GM06990 (cell line): ENCODE data around the gene POGLUT3.

ENCODE experiments used
- DNase-seq: peaks from one replicate; pipeline ENCODE4 v3.0.0-alpha.2; 2011; ENCODE audit not compliant: insufficient read length; ENCODE audit errors: extremely low read depth
- H3K27me3 ChIP-seq: replicated peaks from 2 replicates; pipeline ENCODE4 v1.6.0; 2011; ENCODE audit warnings: low read length; ENCODE audit not compliant: control insufficient read depth, insufficient read depth
- H3K36me3 ChIP-seq: 2 replicates; pipeline ENCODE4 v1.5.1; 2011; ENCODE audit warnings: low read length; ENCODE audit not compliant: control insufficient read depth, insufficient read depth
- H3K4me3 ChIP-seq: replicated peaks from 2 replicates; pipeline ENCODE4 v1.5.1; 2011; ENCODE audit warnings: low read depth, mild to moderate bottlenecking, control low read depth, low read length
- TF ChIP-seq, protein P1 (sequence below): IDR thresholded peaks from 2 replicates; pipeline ENCODE4 v1.5.1; 2011; ENCODE audit warnings: low read length, control low read depth, mild to moderate bottlenecking, inconsistent platforms; ENCODE audit not compliant: insufficient read depth, poor library complexity, severe bottlenecking

Gene POGLUT3

GRCh38 chr11:108472681-108473080, 25.5 kb downstream of the POGLUT3 start:
- Histone ChIP-seq H3K27me3 (no peaks in the 10 kb centered on the region), H3K4me3 (no peak overlapping the region), H3K36me3 (peaks cover 1% of the 10 kb centered on the region; the same call in 1 of the 2 replicates)
- TF ChIP-seq, protein P1, sequence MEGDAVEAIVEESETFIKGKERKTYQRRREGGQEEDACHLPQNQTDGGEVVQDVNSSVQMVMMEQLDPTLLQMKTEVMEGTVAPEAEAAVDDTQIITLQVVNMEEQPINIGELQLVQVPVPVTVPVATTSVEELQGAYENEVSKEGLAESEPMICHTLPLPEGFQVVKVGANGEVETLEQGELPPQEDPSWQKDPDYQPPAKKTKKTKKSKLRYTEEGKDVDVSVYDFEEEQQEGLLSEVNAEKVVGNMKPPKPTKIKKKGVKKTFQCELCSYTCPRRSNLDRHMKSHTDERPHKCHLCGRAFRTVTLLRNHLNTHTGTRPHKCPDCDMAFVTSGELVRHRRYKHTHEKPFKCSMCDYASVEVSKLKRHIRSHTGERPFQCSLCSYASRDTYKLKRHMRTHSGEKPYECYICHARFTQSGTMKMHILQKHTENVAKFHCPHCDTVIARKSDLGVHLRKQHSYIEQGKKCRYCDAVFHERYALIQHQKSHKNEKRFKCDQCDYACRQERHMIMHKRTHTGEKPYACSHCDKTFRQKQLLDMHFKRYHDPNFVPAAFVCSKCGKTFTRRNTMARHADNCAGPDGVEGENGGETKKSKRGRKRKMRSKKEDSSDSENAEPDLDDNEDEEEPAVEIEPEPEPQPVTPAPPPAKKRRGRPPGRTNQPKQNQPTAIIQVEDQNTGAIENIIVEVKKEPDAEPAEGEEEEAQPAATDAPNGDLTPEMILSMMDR, result no peak
- no peak for DNase-seq

DNA sequence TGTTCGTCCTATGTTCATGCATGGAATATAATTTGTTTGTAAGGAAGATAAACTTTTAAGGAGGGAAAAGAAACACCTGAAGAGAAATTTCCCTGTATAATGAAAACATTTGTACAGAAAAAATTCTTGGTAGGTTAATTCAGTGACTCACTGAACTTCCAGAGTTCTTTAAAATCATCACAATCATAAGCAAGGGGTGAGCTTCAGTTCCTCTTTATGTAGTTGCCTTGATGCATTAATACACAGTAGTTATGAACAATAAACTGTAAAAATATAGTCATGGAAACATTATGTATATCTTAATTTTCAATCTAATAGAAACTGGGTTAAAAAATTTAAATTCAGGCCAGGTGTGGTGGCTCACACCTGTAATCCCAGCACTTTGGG, 29.7 kb downstream of the POGLUT3 start:
- TF ChIP-seq, protein P1, result no peak
- no peak for DNase-seq
- Histone ChIP-seq H3K27me3 (no peaks in the 10 kb centered on the region), H3K4me3 (no peak overlapping the region), H3K36me3 (no peaks in the 10 kb centered on the region)

GRCh38 chr11:108467091-108467823, 30.9 kb downstream of the POGLUT3 start, which contains the start of gene C11orf65:
Gene C11orf65, minus strand, starts transcription at chr11:108467529. Its CDS starts 5,970 bp downstream, at chr11:108461559.
- Histone ChIP-seq H3K4me3 (peak within 1 kb of the TSS; percentile 82), H3K36me3 (no peaks in the 10 kb centered on the region), H3K27me3 (no peaks in the 10 kb centered on the region)
- DNase-seq, result peak; percentile 94
- TF ChIP-seq, protein P1, result no peak

DNA sequence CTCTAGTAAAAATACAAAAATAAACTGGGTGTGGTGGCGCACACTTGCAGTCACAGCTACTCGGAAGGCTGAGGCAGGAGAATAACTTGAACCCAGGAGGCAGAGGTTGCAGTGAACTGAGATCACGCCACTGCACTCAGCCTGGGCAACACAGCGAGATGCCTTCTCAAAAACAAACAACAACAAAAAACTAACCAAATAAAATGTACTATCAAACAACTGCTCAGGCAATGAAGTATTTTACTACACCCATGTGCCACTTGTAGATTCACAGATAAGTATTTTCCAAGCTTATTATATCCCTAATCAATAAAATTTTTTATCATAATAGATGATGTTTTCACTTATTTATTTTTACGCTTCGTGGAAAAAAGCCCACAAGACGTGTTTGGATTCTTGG, 31.8 kb downstream of the POGLUT3 start:
- TF ChIP-seq, protein P1, result no peak
- H3K27me3 ChIP-seq, result no peaks in the 10 kb centered on the region
- no peak for DNase-seq
- H3K36me3 ChIP-seq, result no peaks in the 10 kb centered on the region
- peak overlapping the region; percentile 82 for H3K4me3 ChIP-seq

- TF ChIP-seq, protein P1, result no peak
- no peak for DNase-seq
- no peak overlapping the region for H3K4me3 ChIP-seq
- no peaks in the 10 kb centered on the region for H3K36me3 ChIP-seq
- H3K27me3 ChIP-seq, result no peaks in the 10 kb centered on the region
Observed at GRCh38 chr11:108453207-108453835, 44.9 kb downstream of the POGLUT3 start.
